ENCODE data around the gene FARP2.

DNA sequence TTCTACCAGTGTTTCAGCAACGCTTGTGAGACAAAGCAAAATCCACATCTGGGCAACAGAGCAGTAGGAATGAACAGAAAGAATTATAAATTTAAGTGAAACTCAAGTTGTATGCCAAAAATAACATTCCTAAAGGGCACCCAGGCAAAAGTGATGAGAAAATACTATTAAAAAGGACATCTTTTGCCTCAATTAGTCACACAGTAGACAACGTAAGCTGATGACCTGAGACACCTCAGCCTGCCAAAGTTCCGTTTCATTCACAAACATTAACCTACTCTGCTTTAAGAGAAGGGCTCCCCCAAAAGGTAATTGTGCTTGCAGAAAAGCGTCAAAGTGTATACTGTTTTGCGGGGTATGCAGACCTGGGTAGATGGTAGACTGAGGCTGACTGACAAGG, 47.8 kb upstream of the FARP2 start:
- TF ChIP-seq, protein P1, sequence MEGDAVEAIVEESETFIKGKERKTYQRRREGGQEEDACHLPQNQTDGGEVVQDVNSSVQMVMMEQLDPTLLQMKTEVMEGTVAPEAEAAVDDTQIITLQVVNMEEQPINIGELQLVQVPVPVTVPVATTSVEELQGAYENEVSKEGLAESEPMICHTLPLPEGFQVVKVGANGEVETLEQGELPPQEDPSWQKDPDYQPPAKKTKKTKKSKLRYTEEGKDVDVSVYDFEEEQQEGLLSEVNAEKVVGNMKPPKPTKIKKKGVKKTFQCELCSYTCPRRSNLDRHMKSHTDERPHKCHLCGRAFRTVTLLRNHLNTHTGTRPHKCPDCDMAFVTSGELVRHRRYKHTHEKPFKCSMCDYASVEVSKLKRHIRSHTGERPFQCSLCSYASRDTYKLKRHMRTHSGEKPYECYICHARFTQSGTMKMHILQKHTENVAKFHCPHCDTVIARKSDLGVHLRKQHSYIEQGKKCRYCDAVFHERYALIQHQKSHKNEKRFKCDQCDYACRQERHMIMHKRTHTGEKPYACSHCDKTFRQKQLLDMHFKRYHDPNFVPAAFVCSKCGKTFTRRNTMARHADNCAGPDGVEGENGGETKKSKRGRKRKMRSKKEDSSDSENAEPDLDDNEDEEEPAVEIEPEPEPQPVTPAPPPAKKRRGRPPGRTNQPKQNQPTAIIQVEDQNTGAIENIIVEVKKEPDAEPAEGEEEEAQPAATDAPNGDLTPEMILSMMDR (IDR thresholded peaks at IDR 0.05) = no peak
- no peak for TF ChIP-seq POLR2A (IDR thresholded peaks at IDR 0.05)
- no peak for TF ChIP-seq EP300 (IDR thresholded peaks at IDR 0.05)
- TF ChIP-seq POLR2AphosphoS5 (IDR thresholded peaks at IDR 0.05) = no peak
